HUES64 (cell line): ENCODE measurements around the gene KLHL29.
A peak's percentile ranks its signal among the peaks of the same experiment; 100 is the strongest.

ENCODE experiments used
- H3K27ac ChIP-seq: 2 replicates; pipeline ENCODE4 v1.7.0; 2013; ENCODE audit warnings: low read depth, low read length, inconsistent platforms
- H3K27me3 ChIP-seq: 2 replicates; pipeline ENCODE4 v1.6.1; 2013; ENCODE audit warnings: mild to moderate bottlenecking, low read length; ENCODE audit not compliant: insufficient read depth
- H3K36me3 ChIP-seq: 2 replicates; pipeline ENCODE4 v1.6.1; 2013; ENCODE audit warnings: mild to moderate bottlenecking, low read length; ENCODE audit not compliant: insufficient read depth
- H3K4me1 ChIP-seq: 2 replicates; pipeline ENCODE4 v1.6.1; 2013; ENCODE audit warnings: mild to moderate bottlenecking, low read length, moderate library complexity; ENCODE audit not compliant: insufficient read depth
- H3K4me3 ChIP-seq: 2 replicates; pipeline ENCODE4 v1.5.1; 2013; ENCODE audit warnings: mild to moderate bottlenecking, low read length, moderate library complexity
- H3K9ac ChIP-seq: 2 replicates; pipeline ENCODE4 v1.6.1; 2013; ENCODE audit warnings: mild to moderate bottlenecking, low read depth, low read length
- H3K9me3 ChIP-seq: 2 replicates; pipeline ENCODE4 v1.6.1; 2013; ENCODE audit warnings: low read depth, low read length; ENCODE audit not compliant: insufficient read depth
- WGBS: fragments of 150-250, 120-280 bp; methylation state at CpG from one replicate; pipeline ENCODE4 v1.1.7; 2013; ENCODE audit warnings: missing lambda C conversion rate; 5-methylcytosine and 5-hydroxymethylcytosine counted together

The KLHL29 gene

GRCh38 chr2:23414106-23414505 lies 29.1 kb downstream of the KLHL29 start:
- peaks cover 6% of the 10 kb centered on the region; the same call in 1 of the 2 replicates for H3K4me1 ChIP-seq
- H3K9me3 ChIP-seq = no peaks in the 10 kb centered on the region
- no peaks in the 10 kb centered on the region for H3K27me3 ChIP-seq
- H3K4me3 ChIP-seq = no peak overlapping the region
- no peaks in the 10 kb centered on the region for H3K36me3 ChIP-seq
- WGBS = 92% methylated on average over 8 of the region's 8 CpGs
- no peak overlapping the region for H3K9ac ChIP-seq
- no peak overlapping the region for H3K27ac ChIP-seq

- WGBS = 86% methylated on average over 4 of the region's 4 CpGs
- H3K36me3 ChIP-seq = no peaks in the 10 kb centered on the region
- H3K27ac ChIP-seq = no peak overlapping the region
- H3K4me1 ChIP-seq = peaks cover 6% of the 10 kb centered on the region; the same call in 1 of the 2 replicates
- H3K4me3 ChIP-seq = no peak overlapping the region
- H3K9ac ChIP-seq = no peak overlapping the region
- no peaks in the 10 kb centered on the region for H3K9me3 ChIP-seq
- no peaks in the 10 kb centered on the region for H3K27me3 ChIP-seq
Observed at GRCh38 chr2:23414871-23415270, 29.9 kb downstream of the KLHL29 start.

DNA sequence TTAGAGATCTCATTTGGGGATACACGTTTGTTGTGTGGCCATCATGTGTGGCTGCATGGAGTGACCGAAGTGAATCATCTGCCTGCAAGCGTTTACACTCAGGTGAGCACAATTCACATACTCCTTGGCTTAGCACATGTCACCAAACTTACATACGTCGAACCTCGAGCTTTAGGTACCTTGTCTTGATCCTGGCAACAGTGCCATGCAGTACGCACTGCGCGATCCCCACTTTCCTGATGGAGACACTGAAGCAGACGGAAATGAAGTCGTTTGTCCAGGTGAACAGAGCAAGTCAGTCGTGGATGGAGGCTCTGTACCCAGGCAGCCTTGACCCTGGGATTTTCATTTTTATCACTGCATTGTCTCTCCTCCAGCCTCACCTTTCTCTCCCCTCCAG lies 32.3 kb downstream of the KLHL29 start:
- Histone ChIP-seq H3K9ac (no peak overlapping the region), H3K4me1 (peaks cover 6% of the 10 kb centered on the region; the same call in 1 of the 2 replicates), H3K9me3 (no peaks in the 10 kb centered on the region), H3K27ac (no peak overlapping the region), H3K4me3 (no peak overlapping the region), H3K27me3 (no peaks in the 10 kb centered on the region), H3K36me3 (no peaks in the 10 kb centered on the region)
- WGBS = 92% methylated on average over 12 of the region's 12 CpGs

- Histone ChIP-seq H3K9me3 (no peaks in the 10 kb centered on the region), H3K4me1 (peaks cover 9% of the 10 kb centered on the region), H3K4me3 (no peak overlapping the region), H3K9ac (no peak overlapping the region), H3K27me3 (no peaks in the 10 kb centered on the region), H3K36me3 (no peaks in the 10 kb centered on the region), H3K27ac (no peak overlapping the region)
- WGBS = 96% methylated on average over 5 of the region's 5 CpGs
Observed at GRCh38 chr2:23418056-23418455, 33.1 kb downstream of the KLHL29 start.

- 76% methylated on average over 6 of the region's 6 CpGs for WGBS
- no peaks in the 10 kb centered on the region for H3K36me3 ChIP-seq
- no peak overlapping the region for H3K4me3 ChIP-seq
- H3K4me1 ChIP-seq = peaks cover 14% of the 10 kb centered on the region
- no peaks in the 10 kb centered on the region for H3K9me3 ChIP-seq
- no peaks in the 10 kb centered on the region for H3K27me3 ChIP-seq
- H3K9ac ChIP-seq = no peak overlapping the region
- no peak overlapping the region for H3K27ac ChIP-seq
Observed at GRCh38 chr2:23418461-23418911, 33.5 kb downstream of the KLHL29 start.

- Histone ChIP-seq H3K9ac (no peak overlapping the region), H3K27ac (no peak overlapping the region), H3K4me1 (peaks cover 15% of the 10 kb centered on the region), H3K9me3 (no peaks in the 10 kb centered on the region), H3K4me3 (no peak overlapping the region), H3K36me3 (no peaks in the 10 kb centered on the region), H3K27me3 (no peaks in the 10 kb centered on the region)
- 90% methylated on average over 25 of the region's 25 CpGs for WGBS
Observed at GRCh38 chr2:23419171-23420090, 34.5 kb downstream of the KLHL29 start.

DNA sequence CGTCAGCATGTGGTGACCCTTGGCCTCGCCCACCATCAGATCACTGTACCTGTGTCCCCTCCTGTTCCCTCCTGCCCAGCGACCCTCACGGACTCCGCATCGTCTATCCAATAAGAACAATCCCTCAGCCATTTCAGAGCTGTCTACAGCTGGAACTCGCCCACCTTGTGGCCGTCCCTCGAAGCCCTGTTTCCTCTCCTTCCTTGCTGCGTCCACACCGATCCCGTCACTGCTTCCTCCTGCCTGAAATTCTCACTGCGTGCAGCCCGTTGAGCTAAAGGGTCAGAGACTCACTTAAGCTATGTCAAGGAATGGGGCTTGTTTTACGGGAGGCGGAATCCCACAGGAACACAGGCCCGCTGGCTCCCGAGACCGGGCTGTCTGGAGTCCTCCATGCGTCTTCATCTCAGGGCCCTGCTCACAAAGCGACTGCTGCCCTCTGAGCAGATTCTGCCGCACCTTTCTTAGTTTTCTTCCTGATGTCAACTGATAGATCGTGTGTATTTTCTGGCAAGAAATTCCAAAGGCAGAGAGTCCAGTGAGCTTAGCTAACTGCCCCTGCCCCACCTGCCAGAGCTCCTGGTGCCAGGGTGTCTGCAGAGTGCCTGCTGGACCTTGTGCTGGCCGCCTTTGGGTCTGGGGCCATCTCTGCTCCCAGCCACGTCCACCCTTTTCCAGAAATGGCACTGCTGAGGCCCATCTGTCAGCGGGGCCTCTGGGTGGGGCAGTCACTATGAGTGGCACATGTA lies 35.3 kb downstream of the KLHL29 start:
- 93% methylated on average over 26 of the region's 26 CpGs for WGBS
- H3K4me3 ChIP-seq = no peak overlapping the region
- no peak overlapping the region for H3K27ac ChIP-seq

DNA sequence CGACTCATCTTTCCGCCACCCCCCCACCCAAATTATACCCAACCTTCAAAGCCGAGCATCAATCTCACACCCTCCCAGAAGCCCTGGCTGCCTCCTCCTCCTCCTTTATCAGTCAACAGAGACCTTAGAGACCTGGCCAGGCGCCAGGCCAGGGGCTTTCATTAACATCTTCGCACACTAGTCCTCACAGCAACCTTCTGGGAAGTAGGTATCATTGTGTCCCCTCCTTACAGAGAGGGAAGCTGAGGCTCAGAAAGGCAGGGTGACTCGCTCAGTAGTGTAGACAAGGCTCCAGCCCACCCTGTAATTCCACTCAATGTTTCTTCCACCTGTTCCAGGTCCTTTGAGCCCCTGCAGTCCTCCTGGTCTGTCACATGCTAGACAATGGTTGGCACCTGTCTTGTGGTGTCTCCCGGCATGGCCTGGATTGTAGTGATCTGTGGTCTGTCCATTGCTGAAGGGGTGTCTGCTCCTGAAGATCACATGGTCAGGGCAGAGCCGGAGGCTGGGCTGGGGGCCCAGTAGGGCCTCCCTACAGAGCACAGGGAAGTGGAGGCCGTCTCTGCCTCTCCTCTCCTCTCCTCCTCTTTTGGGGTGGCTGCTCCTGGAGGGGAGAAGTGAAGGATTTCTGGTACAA lies 36.0 kb downstream of the KLHL29 start:
- H3K36me3 ChIP-seq = no peaks in the 10 kb centered on the region
- no peak overlapping the region for H3K27ac ChIP-seq
- 92% methylated on average over 9 of the region's 9 CpGs for WGBS
- peaks cover 20% of the 10 kb centered on the region for H3K4me1 ChIP-seq
- no peak overlapping the region for H3K9ac ChIP-seq
- no peaks in the 10 kb centered on the region for H3K9me3 ChIP-seq
- H3K27me3 ChIP-seq = no peaks in the 10 kb centered on the region
- no peak overlapping the region for H3K4me3 ChIP-seq

More for the DNA sequence above, 35.3 kb downstream of the KLHL29 start:
- Histone ChIP-seq H3K27me3 (no peaks in the 10 kb centered on the region), H3K9me3 (no peaks in the 10 kb centered on the region), H3K4me1 (peaks cover 16% of the 10 kb centered on the region), H3K9ac (no peak overlapping the region), H3K36me3 (no peaks in the 10 kb centered on the region)

DNA sequence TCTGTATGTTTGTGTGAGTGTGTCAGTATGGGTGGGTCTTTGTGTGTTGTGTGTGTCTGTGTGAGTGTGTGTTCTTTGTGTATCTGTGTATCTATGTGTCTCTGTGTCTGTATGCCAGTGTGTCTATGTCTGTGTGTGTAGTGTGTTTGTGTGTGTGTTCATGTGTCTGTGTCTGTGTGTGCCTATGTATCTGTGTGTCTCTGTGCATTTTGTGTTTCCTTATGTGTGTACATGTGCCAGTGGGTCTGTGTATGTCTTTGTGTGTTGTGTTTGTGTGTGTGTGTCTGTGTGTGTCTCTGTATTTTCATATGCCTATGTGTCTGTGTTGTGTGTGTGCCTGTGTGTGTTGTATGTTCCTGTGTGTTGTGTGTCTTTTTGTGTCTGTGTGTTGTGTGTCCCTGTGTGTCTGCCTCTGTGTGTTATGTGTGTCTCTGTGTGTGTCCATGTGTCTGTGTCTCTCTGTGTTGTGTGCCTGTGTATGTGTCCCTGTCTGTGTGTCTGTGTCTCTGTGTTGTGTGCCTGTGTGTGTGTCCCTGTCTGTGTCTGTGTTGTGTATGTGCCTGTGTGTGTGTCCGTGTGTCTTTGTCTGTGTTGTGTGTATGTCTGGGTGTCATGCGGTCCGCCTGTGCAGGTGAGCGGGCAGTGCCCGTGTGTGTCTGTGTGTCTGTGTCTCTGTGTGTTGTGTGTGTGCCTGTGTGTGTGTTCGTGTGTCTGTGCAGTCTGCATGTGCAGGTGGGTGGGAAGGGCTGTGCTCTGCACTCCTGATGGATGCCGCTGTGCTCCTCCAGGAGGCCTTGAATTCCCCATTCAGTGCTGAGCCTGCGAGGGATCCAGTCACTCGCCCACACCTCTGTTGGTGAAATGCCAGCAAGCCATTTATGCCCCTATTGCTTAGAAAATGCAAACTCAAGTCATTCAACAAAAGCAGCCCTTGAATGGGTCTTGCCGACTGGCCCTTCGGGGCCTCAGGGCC lies 37.4 kb downstream of the KLHL29 start:
- H3K9me3 ChIP-seq = no peaks in the 10 kb centered on the region
- no peak overlapping the region for H3K9ac ChIP-seq
- H3K27ac ChIP-seq = peak overlapping the region; percentile 24; the same call in 1 of the 2 replicates
- WGBS = 69% methylated on average over 11 of the region's 11 CpGs
- no peak overlapping the region for H3K4me3 ChIP-seq
- no peaks in the 10 kb centered on the region for H3K36me3 ChIP-seq
- H3K4me1 ChIP-seq = peaks cover 20% of the 10 kb centered on the region
- no peaks in the 10 kb centered on the region for H3K27me3 ChIP-seq
